NCI-H526 treated with DMSO at 0.1 percent for 48 hours (cell line): ENCODE measurements around the gene SPATA16.
A peak's percentile ranks its signal among the peaks of the same experiment; 100 is the strongest.
"Not testable (repeated sequence)": the region's sequence is repeated elsewhere in the genome, so short reads cannot be mapped to it uniquely, and the experiment has no call there.

Experiments
- DNase-seq: peaks from one replicate; lab custom pipeline; 2025; lab: John Stamatoyannopoulos, UW

SPATA16 gene

GRCh38 chr3:173058229-173058628, 82.8 kb downstream of the SPATA16 start:
- no peak for DNase-seq

GRCh38 chr3:173055228-173055933, 85.7 kb downstream of the SPATA16 start:
- no peak for DNase-seq

DNA sequence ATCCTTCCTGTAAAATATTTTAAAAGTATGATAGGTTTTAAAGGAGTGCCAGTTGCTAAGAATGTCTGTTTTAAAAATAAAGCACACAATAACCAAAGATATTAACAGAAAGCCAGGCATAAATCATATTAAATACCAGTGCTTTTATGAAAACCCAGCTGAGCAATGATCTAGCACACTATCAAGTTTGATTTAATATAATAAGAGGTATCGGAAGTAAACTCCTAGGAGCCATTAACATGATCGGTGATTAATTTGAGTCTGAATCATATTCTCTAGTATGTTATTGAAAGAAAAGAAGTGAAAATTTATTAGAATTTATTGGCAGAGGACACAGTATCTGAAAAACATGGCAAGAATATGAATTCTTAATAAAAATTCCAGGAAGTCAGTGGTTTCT, 91.7 kb downstream of the SPATA16 start:
- no peak for DNase-seq

GRCh38 chr3:173045770-173046382, 95.2 kb downstream of the SPATA16 start:
- DNase-seq = no peak

DNA sequence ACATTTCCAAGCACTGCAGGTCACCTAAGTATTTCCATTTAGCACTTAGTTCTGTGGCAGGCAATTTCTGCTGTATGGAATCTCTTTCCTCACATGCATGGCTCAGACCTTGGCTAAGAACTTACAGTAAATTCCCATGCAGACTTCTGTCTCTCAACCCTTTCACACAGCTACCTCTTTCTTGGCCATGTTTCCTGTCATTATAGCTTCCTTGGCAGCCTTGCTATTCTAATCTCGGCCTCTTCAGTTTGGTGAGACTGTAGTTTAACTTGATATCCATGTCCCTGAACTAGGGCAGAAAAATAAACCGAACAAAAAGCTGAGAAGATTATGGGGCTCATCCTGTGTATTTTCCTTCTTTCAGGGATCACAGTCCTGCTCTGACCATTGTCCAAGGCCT, 96.0 kb downstream of the SPATA16 start:
- DNase-seq = no peak

DNA sequence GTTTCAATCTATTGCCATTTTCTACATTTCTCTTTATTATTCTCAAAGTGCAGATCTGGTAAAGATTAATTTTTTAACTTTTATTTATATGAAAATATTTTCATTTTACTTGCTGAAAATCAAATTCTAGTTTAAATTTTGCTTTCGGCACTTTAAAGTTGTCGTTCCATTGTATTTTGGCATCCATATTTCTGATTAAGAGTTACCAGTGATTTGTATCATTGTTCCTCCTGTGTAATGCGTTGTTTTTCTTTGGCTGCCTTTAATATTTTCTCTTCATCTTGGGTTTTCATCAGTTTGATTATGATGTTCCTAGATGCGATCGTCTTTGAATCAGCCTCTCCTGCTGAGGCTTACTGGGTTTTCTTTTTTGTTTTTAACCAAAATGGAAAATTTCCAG, 97.3 kb downstream of the SPATA16 start:
- DNase-seq = no peak

- no peak for DNase-seq
Measured at GRCh38 chr3:173038484-173038871, 102.6 kb downstream of the SPATA16 start.

- no peak for DNase-seq
Measured at GRCh38 chr3:173037840-173038483, 103.1 kb downstream of the SPATA16 start.

GRCh38 chr3:173030273-173030672, 110.8 kb downstream of the SPATA16 start:
- DNase-seq = no peak

DNA sequence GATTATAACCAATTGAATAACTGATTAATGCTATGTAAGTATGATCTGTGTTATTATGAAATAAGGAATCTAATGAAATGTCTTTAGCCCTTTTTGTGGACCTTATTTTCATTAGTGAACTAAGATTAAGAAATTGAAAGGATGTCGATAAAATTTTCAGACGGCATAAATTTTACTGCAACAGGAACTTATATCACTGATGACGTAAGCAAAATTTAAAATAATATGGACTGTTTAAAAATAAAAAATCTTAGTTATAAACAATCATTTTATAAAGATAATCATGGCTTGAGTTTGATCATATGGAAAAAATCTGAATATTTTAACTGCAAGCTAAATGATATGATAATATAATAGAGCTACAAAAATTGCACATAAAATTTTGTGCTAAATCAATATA, 112.7 kb downstream of the SPATA16 start:
- no peak for DNase-seq

DNA sequence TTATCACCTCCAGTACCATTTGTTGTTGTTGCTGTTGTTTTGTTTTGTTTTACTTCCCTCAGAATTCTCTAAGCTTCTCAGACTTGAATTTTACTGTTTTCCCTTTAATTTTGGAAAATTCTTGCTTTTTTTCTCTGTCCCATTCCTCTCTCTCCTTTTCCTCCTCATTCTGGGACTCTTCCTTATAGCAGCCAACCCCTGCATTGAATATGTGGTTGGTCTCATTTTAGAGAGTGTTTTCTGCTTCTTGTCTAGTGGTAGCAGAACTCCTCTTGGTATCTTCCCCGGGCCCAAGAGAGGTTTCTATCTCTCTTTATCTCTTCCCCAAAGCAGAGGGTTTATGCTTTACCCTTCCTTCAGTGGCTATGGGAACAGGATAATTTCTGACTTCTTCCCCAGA, 113.6 kb downstream of the SPATA16 start:
- DNase-seq = no peak

DNA sequence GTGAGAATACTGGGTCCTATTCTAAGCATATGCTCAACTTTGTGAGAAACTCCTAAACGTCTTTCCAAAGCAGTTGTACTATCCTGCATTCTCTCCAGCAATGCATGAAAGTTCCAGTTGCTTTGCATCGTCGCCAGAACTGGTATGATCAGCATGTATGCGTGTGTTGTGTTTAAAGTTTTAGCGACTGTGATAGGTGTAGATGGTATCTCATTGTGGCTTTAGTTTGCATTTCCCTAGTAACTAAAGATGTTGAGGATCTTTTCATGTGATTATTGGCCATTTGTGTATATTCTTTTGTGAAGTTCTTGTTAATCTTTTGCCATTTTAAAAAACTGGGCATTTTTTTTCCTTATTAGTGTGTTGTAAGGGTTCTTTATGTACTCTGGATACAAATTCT, 115.1 kb downstream of the SPATA16 start:
- peak; percentile 4 for DNase-seq

DNA sequence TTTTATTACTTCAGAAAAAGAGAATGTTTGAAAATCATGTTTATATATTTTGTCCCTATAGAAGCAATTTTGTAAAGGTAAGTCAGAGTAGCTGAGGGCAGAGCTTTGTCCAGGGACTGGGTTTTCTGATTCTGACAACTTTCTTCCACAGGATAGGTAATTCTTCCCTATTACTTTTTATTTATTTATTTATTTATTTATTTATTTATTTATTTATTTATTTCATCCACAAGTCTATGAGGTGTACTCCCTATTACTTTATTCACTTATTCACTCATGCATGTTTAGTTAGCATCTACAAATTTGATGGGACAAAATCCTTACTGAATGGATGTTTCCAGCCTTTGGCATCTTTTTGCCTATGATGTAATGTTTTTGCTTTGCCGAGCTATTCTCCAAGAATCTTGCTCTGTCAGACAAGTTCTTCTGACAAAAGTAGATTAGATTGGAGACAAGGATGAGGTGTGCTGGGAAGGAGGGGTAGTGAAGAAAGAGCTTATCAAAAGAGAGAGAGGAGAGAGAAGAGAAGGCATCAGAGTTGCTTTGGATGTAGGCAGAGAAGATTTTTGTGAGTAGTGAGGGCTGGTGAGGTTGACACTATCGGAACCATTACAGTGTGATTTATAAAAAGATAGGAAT, 119.4 kb downstream of the SPATA16 start:
- no peak for DNase-seq

DNA sequence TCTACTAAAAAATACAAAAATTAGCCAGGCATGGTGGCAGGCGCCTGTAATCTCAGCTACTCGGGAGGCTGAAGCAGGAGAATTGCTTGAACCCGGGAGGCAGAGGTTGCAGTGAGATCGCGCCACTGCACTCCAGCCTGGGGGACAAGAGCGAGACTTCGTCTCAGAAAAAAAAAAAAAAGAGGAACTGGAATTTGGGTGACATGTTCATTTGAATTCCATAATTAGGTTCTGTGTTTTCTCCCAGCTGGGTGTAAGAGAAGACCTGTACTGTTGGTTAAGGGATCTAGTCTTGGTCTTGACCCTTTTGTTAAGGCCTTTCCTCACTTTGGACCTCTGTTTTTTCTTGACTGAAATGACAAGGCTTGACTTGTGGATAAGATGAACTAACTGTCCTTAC, 120.9 kb downstream of the SPATA16 start:
- DNase-seq = not testable (repeated sequence)

GRCh38 chr3:173019378-173019777, 121.7 kb downstream of the SPATA16 start:
- DNase-seq = no peak

DNA sequence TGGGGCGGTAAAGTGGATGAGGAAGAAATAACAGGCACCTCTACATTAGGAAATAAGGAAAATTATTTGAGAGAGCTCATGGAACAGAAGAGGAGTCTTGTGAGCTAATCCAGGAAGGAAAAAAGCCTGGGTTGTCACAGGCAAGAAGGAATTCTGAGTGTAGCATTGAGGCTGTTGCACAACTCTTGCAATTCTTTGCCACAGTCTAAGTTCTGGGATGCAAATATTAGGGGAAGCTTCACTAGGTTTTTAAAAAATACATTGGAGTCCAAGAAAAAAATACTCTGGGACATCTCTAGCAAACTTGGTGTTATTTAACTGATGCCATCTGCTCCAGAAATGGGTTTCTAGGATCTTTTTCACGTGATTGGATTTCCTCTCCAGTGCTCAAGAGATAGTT, 122.3 kb downstream of the SPATA16 start:
- no peak for DNase-seq

- no peak for DNase-seq
Measured at GRCh38 chr3:173013219-173013832, 127.7 kb downstream of the SPATA16 start.

GRCh38 chr3:173009410-173009809, 131.6 kb downstream of the SPATA16 start:
- DNase-seq = no peak

GRCh38 chr3:173008978-173009377, 132.1 kb downstream of the SPATA16 start:
- no peak for DNase-seq

DNA sequence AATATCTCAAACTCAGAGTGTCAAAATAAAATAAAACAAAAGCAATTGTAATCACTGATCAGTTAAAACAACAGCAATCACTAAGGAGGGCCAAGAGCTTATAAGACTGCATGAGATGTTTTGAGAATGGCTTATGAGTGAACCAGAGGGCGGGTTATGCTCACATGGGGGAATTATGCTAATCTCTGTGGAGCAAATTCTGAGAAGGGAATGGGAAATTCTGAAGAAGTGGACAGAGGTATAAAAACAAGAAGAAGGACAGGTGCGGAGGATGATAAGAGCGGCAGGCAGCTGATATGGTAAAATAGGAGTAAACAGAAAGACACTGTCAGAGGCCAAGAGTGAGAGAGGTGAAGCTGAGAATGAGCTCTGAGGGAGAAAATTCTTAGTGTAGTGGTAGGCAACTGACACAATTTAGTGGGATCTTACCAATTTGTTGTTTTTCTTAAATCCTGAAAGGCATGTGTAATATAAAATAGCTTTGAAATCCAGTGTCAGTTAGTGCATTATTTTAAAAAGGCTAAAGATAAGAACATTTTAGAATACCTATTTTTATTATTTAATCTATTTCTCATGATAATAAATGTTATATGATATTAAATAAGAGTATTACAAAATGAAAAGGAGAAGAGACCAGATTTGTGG, 133.8 kb downstream of the SPATA16 start:
- no peak for DNase-seq

- no peak for DNase-seq
Measured at GRCh38 chr3:173006006-173006405, 135.0 kb downstream of the SPATA16 start.

- DNase-seq = no peak
Measured at GRCh38 chr3:173004681-173005080, 136.4 kb downstream of the SPATA16 start.
